ENCODE results near the gene GTF2IRD2.
"Not testable (repeated sequence)": the region's sequence is repeated elsewhere in the genome, so short reads cannot be mapped to it uniquely, and the experiment has no call there.

Gene GTF2IRD2

DNA sequence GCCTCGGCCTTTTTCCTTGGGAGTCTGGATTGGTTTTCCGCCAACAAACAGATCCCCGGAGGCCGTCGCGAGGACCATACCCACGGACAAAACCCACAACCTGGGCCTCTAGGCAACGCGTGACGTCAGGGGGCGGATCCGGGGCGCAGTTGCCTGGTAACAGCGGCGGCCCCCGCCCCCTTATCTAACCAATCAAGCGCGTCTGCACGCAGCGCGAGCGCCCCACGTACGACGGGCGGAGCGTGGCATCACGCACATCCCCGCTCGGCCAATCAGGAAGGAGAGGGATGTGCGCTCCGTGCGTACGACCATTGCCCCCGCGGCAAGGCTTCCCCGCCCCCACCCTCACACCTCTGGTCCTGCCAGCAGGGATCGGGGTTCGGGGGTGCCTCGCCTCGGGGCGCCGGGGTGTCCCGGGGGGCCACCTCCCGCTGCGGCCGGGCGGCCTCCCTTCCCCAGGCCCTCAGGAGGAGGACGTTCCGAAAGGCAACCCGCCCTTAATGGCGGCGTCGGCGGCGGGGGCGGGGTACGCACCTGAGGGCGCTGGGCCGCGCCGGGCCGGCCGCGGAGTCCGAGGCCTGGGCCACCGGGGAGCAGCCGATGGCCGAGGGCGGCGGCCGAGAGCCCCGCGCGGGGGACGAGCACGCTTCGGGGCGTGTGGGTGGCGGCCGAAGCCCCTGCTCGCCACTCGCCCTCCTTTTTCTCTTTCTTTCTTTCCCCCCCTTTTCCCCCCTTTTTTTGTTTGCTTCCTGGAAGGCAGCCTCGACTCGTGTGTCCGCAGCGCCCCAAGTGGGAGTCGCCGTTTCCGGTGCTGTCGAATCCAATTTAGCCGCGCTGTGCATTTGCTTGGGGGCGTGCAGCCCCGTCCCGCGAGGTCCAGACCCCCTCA lies at the start of gene GTF2IRD2:
TSS of gene GTF2IRD2 (minus strand) at position 773 of the 889 bp plus-strand sequence. CDS start 15,227 bp downstream, outside the sequence.
- DNase-seq (ENCODE audit: low read depth in 3 of 3) = peak in 1 of 3 experiments; percentile 39

DNA sequence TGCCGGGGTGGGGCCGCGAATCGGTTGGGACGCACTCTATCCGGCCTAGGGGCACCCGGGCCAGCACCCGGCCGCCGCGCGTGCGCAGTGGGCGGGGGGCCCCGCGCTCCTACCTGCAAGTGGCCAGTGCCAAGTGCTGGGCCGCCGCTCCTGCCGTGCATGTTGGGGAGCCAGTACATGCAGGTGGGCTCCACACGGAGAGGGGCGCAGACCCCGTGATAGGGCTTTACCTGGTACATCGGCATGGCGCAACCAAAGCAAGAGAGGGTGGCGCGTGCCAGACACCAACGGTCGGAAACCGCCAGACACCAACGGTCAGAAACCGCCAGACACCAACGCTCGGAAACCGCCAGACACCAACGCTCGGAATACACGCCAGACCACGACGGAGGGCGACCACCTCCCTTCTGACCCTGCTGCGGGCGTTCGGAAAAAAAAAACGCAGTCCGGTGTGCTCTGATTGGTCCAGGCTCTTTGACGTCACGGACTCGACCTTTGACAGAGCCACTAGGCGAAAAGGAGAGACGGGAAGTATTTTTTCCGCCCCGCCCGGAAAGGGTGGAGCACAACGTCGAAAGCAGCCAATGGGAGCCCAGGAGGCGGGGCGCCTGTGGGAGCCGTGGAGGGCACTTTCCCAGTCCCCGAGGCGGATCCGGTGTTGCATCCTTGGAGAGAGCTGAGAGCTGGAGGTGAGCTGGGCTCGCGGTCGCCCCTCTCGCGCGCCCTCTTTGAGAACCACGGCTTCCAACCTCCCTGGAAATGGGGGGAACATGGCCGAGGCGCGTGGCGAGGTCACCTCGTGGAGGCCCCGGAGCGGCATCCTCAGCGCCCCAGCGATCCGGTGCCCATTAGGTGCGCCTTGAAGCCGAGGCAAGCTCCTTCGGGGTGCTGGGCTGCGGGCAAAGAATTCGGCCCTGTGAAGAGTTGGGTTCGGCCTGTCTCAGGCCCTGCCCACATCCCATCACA lies 39.0 kb upstream of the GTF2IRD2 start:
- DNase-seq (ENCODE audit: low read depth in 3 of 3) = peak; percentile 59 to 82 (median 70)

DNA sequence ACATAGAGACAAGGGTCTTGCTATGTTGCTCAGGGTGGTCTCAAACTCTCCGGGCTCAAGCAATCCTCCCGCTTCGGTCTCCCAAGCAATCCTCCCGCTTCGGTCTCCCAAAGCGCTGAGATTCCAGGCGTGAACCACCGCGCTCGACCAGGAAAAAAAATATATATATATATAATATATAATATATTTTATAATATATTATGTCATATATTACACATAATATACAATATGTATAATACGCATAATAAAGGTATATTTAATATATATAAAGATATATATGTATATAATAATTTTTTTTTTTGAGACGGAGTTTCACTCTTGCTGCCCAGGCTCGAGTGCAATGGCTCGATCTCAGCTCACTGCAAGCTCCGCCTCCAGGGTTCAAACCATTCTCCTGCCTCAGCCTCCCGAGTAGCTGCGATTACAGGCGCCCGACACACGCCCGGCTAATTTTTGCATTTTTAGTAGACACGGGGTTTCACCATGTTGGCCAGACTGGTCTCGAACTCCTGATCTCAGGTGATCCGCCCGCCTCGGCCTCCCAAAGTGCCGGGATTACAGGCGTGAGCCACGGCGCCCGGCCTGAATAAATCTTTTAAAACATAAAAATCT lies 38.2 kb upstream of the GTF2IRD2 start:
- DNase-seq (ENCODE audit: low read depth in 3 of 3) = not testable (repeated sequence)

- DNase-seq (ENCODE audit: low read depth in 3 of 3) = not testable (repeated sequence)
These were observed 33.9 kb upstream of the GTF2IRD2 start for GRCh38 chr7:74885295-74885694.

DNA sequence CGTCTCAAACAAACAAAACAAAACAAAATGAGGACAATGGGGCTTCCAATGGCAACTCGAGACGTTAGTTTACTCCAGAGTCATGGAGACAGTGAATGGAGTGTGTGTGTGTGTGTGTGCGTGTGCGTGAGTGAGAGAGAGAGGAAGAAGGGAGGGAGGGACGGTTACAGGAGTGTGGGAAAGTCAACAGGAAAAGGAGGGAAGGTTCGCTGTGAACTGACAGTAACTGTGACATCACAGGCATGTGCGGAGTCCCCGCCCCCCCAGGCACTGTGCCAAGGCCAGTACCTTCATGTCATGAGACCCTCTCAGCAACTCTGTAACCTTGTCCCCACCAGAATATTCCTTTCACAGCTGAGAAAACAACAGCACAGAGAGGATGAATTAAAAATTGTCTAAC lies 30.7 kb upstream of the GTF2IRD2 start:
- DNase-seq (ENCODE audit: low read depth in 3 of 3) = not testable (repeated sequence)

DNA sequence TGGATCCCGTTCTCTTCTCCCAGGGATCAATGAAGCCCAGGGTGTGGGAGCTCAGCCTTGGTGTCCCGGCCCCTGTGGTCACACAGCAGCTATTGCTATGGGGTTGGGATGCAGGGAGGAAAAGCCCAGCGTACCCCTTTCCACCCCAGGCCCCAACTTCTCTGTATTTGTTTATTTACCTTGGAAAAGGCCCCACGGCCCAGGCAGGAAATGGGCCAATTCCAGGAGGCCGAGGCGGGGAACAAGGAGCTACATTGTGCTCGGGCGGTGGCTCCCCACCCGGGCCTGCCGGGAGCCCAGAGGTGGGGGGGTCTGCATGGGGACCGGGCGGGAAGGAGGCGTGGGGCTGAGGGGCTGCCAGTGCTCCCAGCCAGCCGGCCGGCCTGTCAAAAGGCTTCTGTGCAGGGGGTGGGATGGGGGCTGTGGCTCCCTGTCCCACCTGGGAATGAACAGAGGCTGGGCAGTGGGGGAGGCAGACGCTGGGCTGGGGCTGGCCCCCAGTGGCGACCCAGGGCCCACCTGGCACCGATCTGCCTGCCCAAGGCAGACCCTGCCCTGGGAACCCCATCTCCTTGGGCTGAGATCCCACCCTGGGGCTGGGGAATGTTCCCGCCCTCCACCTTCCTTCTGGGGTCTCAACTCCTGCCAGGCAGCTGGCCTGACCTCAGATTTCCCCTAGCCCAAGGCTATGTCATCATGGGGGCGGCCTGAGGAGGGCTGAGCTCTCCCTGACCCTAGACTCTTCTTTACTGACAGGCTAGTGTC lies 23.5 kb upstream of the GTF2IRD2 start:
- not testable (repeated sequence) for DNase-seq (ENCODE audit: low read depth in 3 of 3)

GRCh38 chr7:74874104-74874747 lies 22.8 kb upstream of the GTF2IRD2 start:
- DNase-seq (ENCODE audit: low read depth in 3 of 3) = not testable (repeated sequence)

GRCh38 chr7:74872542-74872941 lies 21.1 kb upstream of the GTF2IRD2 start:
- DNase-seq (ENCODE audit: low read depth in 3 of 3) = not testable (repeated sequence)

DNA sequence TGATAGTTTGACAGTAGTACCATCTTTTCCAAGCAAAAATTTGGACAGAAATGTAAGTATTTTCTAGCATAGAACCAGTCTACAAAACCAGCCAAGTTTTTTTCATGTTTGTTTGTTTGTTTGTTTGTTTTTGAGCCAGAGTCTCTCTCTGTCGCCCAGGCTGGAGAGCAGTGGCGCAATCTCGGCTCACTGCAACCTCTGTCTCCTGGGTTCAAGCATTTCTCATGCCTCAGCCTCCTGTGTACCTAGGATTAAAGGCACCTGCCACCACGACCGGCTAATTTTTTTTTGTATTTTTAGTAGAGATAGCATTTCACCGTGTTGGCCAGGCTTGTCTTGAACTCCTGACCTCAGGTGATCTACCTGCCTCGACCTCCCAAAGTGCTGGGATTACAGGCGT lies 14.4 kb upstream of the GTF2IRD2 start:
- not testable (repeated sequence) for DNase-seq (ENCODE audit: low read depth in 3 of 3)

- not testable (repeated sequence) for DNase-seq (ENCODE audit: low read depth in 3 of 3)
These were observed 1.6 kb downstream of the GTF2IRD2 start for GRCh38 chr7:74849853-74850252.

DNA sequence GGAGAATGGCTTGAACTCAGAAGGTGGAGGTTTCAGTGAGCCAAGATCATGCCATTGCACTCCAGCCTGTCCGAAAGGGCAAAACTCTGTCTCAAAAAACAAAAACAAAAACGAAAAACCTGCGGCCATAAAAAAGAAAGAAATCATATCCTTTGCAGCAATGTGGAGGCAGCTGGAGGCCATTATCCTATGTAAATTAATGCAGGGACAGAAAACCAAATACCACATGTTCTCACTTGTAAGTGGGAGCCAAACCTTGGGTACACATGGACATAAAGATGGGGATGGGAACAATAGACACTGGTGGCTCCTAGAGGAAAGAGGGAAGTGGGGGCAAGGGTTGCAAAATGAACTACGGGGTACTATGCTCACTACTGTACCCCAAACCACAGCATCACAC lies 21.0 kb downstream of the GTF2IRD2 start:
- not testable (repeated sequence) for DNase-seq (ENCODE audit: low read depth in 3 of 3)

- DNase-seq (ENCODE audit: low read depth in 3 of 3) = not testable (repeated sequence)
These were observed 21.4 kb downstream of the GTF2IRD2 start for GRCh38 chr7:74829959-74830358.

- not testable (repeated sequence) for DNase-seq (ENCODE audit: low read depth in 3 of 3)
These were observed 30.1 kb downstream of the GTF2IRD2 start for GRCh38 chr7:74821259-74821658.

- DNase-seq (ENCODE audit: low read depth in 3 of 3) = not testable (repeated sequence)
These were observed 31.1 kb downstream of the GTF2IRD2 start for GRCh38 chr7:74820146-74820805.

DNA sequence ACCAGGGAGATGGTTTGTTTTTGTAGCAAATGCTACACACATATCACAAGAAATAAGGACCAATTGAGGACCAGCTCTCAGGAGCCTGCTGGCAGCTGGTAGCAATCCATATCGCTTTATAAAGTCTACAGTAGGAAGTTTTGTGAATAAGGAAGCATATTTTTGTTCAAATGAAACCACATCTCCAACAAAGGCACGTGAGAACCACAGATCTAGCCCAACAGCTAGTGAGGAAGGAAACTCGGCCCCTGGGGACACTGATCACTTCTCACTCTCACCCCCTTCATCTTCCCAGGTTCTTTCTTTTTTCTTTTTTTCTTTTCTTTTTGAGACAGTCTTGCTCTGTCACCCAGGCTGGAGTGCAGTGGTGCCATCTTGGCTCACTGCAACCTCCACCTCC lies 35.5 kb downstream of the GTF2IRD2 start:
- not testable (repeated sequence) for DNase-seq (ENCODE audit: low read depth in 3 of 3)

DNA sequence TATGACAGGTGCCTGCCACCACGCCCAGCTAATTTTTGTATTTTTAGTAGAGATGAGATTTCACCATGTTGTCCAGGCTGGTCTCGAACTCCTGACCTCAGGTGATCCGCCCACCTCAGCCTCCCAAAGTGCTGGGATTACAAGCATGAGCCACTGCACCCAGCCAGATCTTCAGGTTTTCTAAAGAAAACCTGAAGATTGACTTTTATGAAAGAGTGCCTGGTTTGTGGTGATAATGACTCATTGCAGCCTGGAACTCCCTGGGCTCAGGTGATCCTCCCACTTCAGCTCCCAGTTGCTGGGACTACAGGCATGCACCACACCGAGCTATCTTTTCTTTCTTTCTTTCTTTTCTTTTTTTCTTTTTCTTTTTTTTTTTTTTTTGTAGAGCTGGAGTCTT lies 52.8 kb downstream of the GTF2IRD2 start:
- DNase-seq (ENCODE audit: low read depth in 3 of 3) = not testable (repeated sequence)

GRCh38 chr7:74797848-74798622 lies 53.4 kb downstream of the GTF2IRD2 start:
- not testable (repeated sequence) for DNase-seq (ENCODE audit: low read depth in 3 of 3)

- DNase-seq (ENCODE audit: low read depth in 3 of 3) = not testable (repeated sequence)
These were observed 62.1 kb downstream of the GTF2IRD2 start for GRCh38 chr7:74789200-74789736.

All from stimulated activated CD4-positive, alpha-beta T cell treated with anti-CD3 and anti-CD28 coated beads, TNF-alpha, amount 100 ng/mL, for 24 hours (primary cell).